Astrocyte of the spinal cord (primary cell): ENCODE measurements around the gene LAMA3.

Experiments
- DNase-seq: peaks from one replicate; pipeline ENCODE4 v3.0.0; 2011; ENCODE audit warnings: low read depth, low spot score
- H3K4me3 ChIP-seq: 2 replicates; pipeline ENCODE4 v1.5.1; 2011; ENCODE audit warnings: low read depth, mild to moderate bottlenecking, low read length, moderate library complexity
- in situ Hi-C: cut with HindIII; loops from 2 replicates; pipeline ENCODE4 v1.10.0; 2017; ENCODE audit warnings: low sequenced_read_pairs
- TF ChIP-seq, protein P1 (sequence below): IDR thresholded peaks from 2 replicates; pipeline ENCODE4 v1.5.1; 2012; ENCODE audit warnings: low read depth, mild to moderate bottlenecking, low read length, inconsistent platforms

The LAMA3 gene

DNA sequence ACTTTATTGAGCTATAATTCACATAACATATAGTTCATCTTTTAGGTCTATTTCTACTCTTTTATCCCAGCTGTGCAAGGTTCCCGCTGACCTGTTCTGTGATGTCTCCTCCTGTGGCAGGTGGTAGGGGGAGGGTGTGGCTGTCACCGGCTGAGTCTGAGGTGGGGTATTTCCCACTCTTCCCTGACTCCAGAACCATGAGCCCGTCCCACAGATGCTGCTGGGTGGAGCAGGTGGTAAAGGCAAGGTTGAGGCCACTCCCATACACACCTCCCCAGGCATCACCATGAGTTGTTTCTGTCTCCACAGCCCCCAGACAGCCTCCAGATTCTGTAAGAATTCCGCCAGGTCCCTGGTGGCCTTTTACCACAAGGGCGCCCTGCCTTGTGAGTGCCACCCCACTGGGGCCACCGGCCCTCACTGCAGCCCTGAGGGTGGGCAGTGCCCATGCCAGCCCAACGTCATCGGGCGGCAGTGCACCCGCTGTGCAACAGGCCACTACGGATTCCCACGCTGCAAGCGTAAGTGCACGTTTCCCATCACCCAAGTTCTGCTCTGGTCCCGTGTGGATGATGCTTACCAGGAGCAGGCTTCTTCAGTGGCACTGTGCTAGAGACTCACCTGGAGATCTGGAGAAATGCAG is 156.9 kb downstream of the LAMA3 start:
- DNase-seq: no peak
- no peak overlapping the region for H3K4me3 ChIP-seq
- TF ChIP-seq, protein P1, sequence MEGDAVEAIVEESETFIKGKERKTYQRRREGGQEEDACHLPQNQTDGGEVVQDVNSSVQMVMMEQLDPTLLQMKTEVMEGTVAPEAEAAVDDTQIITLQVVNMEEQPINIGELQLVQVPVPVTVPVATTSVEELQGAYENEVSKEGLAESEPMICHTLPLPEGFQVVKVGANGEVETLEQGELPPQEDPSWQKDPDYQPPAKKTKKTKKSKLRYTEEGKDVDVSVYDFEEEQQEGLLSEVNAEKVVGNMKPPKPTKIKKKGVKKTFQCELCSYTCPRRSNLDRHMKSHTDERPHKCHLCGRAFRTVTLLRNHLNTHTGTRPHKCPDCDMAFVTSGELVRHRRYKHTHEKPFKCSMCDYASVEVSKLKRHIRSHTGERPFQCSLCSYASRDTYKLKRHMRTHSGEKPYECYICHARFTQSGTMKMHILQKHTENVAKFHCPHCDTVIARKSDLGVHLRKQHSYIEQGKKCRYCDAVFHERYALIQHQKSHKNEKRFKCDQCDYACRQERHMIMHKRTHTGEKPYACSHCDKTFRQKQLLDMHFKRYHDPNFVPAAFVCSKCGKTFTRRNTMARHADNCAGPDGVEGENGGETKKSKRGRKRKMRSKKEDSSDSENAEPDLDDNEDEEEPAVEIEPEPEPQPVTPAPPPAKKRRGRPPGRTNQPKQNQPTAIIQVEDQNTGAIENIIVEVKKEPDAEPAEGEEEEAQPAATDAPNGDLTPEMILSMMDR: no peak
- in situ Hi-C loops: no loop called here

- DNase-seq: no peak
- H3K4me3 ChIP-seq: no peak overlapping the region
- TF ChIP-seq, protein P1: no peak
- in situ Hi-C loops: no loop called here
Observed at GRCh38 chr18:23847321-23847986, 158.2 kb downstream of the LAMA3 start.

- DNase-seq: no peak
- TF ChIP-seq, protein P1: no peak
- in situ Hi-C loops: no loop called here
- H3K4me3 ChIP-seq: no peak overlapping the region
Observed at GRCh38 chr18:23849141-23849540, 159.9 kb downstream of the LAMA3 start.

GRCh38 chr18:23850215-23850614 is 161.0 kb downstream of the LAMA3 start:
- in situ Hi-C loops: no loop called here
- TF ChIP-seq, protein P1: no peak
- DNase-seq: no peak
- H3K4me3 ChIP-seq: no peak overlapping the region

DNA sequence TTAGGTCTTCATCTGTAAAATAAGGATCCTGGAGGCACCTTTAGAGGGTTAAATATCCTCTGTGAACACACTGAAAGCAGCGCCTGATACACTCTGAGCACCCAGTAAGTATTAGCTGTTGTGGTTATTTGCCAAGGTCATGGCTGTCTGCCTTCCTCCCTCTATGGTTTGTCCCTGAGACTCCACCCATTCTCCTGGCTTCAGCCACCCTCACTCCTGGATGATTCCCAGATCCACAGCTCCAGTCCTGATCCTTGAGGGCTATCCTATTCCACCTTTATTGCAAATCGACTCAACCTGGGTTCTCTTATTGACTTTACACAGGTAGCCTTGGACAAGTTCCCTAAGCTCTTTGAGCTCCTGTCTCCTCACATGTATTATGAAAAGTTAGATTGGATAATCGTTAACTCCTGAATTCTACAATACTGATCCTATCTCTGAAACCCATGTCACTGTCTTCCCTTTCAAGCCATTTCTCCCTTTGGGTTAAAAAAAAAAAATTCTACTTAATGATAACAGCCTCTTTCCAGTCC is 162.3 kb downstream of the LAMA3 start:
- no peak for DNase-seq
- TF ChIP-seq, protein P1: no peak
- H3K4me3 ChIP-seq: no peak overlapping the region
- in situ Hi-C loops: no loop called here

- in situ Hi-C loops: no loop called here
- DNase-seq: no peak
- no peak overlapping the region for H3K4me3 ChIP-seq
- TF ChIP-seq, protein P1: no peak
Observed at GRCh38 chr18:23852236-23853045, 163.2 kb downstream of the LAMA3 start.
